ENCODE measurements around the gene INSL3. TPM values are rescaled to one million over a fixed set of nuclear protein-coding genes. Genes with fewer than 3 reads are reported as not detected.
"Not testable (repeated sequence)": the region's sequence is repeated elsewhere in the genome, so short reads cannot be mapped to it uniquely, and the experiment has no call there.

INSL3 gene
- total RNA-seq, 1 donor from 2014 or later = 0.36 TPM

GRCh38 chr19:17780781-17781180 is 40.5 kb downstream of the INSL3 start:
- DNase-seq (ENCODE audit: low spot score) = no peak
- H3K9me3 Mint-ChIP-seq (ENCODE audit: unreplicated experiment) = no peaks in the 10 kb centered on the region
- TF ChIP-seq, protein P1, sequence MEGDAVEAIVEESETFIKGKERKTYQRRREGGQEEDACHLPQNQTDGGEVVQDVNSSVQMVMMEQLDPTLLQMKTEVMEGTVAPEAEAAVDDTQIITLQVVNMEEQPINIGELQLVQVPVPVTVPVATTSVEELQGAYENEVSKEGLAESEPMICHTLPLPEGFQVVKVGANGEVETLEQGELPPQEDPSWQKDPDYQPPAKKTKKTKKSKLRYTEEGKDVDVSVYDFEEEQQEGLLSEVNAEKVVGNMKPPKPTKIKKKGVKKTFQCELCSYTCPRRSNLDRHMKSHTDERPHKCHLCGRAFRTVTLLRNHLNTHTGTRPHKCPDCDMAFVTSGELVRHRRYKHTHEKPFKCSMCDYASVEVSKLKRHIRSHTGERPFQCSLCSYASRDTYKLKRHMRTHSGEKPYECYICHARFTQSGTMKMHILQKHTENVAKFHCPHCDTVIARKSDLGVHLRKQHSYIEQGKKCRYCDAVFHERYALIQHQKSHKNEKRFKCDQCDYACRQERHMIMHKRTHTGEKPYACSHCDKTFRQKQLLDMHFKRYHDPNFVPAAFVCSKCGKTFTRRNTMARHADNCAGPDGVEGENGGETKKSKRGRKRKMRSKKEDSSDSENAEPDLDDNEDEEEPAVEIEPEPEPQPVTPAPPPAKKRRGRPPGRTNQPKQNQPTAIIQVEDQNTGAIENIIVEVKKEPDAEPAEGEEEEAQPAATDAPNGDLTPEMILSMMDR (IDR thresholded peaks at IDR 0.05; ENCODE audit: unreplicated experiment) = no peak
- no peaks in the 10 kb centered on the region for H3K4me1 Mint-ChIP-seq (ENCODE audit: unreplicated experiment)
- H3K4me3 Mint-ChIP-seq (ENCODE audit: unreplicated experiment) = no peak overlapping the region
- no peaks in the 10 kb centered on the region for H3K36me3 Mint-ChIP-seq (ENCODE audit: low read depth, unreplicated experiment)
- H3K27ac Mint-ChIP-seq (ENCODE audit: unreplicated experiment) = no peak overlapping the region
- H3K27me3 Mint-ChIP-seq (ENCODE audit: unreplicated experiment) = peaks cover 7% of the 10 kb centered on the region

DNA sequence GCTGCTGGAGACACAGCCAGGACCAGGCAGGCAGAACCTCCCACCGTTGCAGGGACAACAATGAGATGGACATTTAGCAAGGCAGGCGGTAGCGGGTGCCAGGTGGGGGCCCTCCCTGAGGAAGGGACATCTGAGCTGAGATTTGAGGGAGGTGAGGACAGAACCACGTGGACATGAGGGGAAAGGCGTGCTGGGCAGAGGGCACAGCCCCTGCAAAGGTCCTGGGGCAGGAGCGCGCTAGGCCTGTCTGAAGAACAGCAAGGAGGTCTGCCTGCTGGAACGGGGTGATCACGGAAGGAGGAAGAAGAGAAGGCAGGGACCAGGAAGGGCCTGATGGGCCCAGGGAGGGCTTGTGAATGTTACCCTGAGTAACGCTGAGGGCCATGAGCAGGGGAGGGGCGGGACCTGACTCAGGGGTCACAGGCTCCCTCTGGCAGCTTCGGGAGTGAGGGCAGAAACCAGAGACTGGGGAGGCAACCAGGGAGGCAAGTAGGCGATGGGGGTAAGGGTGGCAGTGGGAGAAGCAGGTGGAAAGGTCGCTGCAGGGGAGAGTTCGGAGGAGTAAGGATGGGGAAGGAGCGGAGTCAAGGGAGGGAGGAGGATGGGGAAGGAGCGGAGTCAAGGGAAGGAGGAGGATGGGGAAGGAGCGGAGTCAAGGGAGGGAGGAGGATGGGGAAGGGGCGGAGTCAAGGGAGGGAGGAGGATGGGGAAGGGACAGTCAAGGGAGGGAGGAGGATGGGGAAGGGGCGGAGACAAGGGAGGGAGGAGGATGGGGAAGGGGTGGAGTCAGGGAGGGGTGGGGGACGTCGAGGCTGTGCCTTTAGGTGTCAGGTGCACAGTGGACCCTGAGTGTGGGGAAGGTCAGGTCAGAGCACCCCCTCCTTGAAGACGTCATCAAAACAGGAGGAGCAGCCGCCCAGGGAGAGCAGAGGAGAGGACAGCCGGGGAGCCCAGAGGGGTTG is 42.1 kb downstream of the INSL3 start:
- no peak overlapping the region for H3K4me3 Mint-ChIP-seq (ENCODE audit: unreplicated experiment)
- TF ChIP-seq, protein P1 (IDR thresholded peaks at IDR 0.05; ENCODE audit: unreplicated experiment) = no peak
- H3K9me3 Mint-ChIP-seq (ENCODE audit: unreplicated experiment) = no peaks in the 10 kb centered on the region
- H3K27me3 Mint-ChIP-seq (ENCODE audit: unreplicated experiment) = peaks cover 7% of the 10 kb centered on the region
- DNase-seq (ENCODE audit: low spot score) = no peak
- no peak overlapping the region for H3K27ac Mint-ChIP-seq (ENCODE audit: unreplicated experiment)
- no peaks in the 10 kb centered on the region for H3K36me3 Mint-ChIP-seq (ENCODE audit: low read depth, unreplicated experiment)
- H3K4me1 Mint-ChIP-seq (ENCODE audit: unreplicated experiment) = no peaks in the 10 kb centered on the region

DNA sequence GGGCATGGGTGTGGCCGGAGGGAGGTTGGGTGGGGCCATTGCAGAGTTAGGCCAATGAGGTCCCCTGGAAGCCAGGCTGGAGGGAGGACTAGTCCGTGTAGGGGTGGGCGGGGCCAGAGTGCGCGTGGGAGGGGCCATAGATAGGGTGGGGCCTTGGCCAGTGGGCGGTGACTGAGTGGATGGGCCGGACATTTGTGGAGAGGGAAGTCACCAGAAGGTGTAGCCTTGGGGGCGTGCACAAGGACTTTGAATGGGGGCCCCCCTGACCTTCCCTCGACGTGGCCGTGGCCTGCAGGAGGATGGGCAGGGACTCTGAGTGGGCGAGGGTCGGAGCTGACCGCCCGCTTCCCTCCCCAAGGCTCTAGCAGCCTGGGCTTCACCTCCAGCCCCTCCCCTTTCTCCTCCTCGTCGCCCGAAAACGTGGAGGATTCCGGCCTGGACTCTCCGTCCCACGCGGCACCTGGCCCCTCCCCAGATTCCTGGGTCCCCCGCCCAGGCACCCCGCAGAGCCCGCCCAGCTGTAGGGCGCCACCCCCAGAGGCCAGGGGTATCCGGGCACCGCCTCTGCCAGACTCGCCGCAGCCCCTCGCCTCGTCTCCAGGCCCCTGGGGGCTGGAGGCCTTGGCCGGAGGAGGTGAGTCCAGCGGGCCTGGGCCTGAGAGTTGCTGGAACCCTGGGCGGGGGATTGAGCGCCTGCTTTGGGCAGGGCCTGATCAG is 42.9 kb downstream of the INSL3 start:
- H3K4me3 Mint-ChIP-seq (ENCODE audit: unreplicated experiment) = no peak overlapping the region
- DNase-seq (ENCODE audit: low spot score) = peak; percentile 60
- H3K27ac Mint-ChIP-seq (ENCODE audit: unreplicated experiment) = no peak overlapping the region
- no peaks in the 10 kb centered on the region for H3K36me3 Mint-ChIP-seq (ENCODE audit: low read depth, unreplicated experiment)
- H3K9me3 Mint-ChIP-seq (ENCODE audit: unreplicated experiment) = no peaks in the 10 kb centered on the region
- peaks cover 7% of the 10 kb centered on the region for H3K27me3 Mint-ChIP-seq (ENCODE audit: unreplicated experiment)
- H3K4me1 Mint-ChIP-seq (ENCODE audit: unreplicated experiment) = no peaks in the 10 kb centered on the region
- TF ChIP-seq, protein P1 (IDR thresholded peaks at IDR 0.05; ENCODE audit: unreplicated experiment) = no peak

- not testable (repeated sequence) for H3K4me3 Mint-ChIP-seq (ENCODE audit: unreplicated experiment); H3K36me3 Mint-ChIP-seq (ENCODE audit: low read depth, unreplicated experiment); H3K4me1 Mint-ChIP-seq (ENCODE audit: unreplicated experiment); H3K9me3 Mint-ChIP-seq (ENCODE audit: unreplicated experiment); H3K27ac Mint-ChIP-seq (ENCODE audit: unreplicated experiment); DNase-seq (ENCODE audit: low spot score)
- H3K27me3 Mint-ChIP-seq (ENCODE audit: unreplicated experiment) = peaks cover 11% of the 10 kb centered on the region
Observed at GRCh38 chr19:17777840-17778239, 43.5 kb downstream of the INSL3 start.

- no peaks in the 10 kb centered on the region for H3K36me3 Mint-ChIP-seq (ENCODE audit: low read depth, unreplicated experiment)
- TF ChIP-seq, protein P1 (IDR thresholded peaks at IDR 0.05; ENCODE audit: unreplicated experiment) = no peak
Observed at GRCh38 chr19:17775991-17776803, 45.1 kb downstream of the INSL3 start.

More at GRCh38 chr19:17775991-17776803, 45.1 kb downstream of the INSL3 start:
- no peak overlapping the region for H3K4me3 Mint-ChIP-seq (ENCODE audit: unreplicated experiment)
- DNase-seq (ENCODE audit: low spot score) = no peak
- H3K27ac Mint-ChIP-seq (ENCODE audit: unreplicated experiment) = no peak overlapping the region
- no peaks in the 10 kb centered on the region for H3K9me3 Mint-ChIP-seq (ENCODE audit: unreplicated experiment)
- H3K27me3 Mint-ChIP-seq (ENCODE audit: unreplicated experiment) = peaks cover 9% of the 10 kb centered on the region
- H3K4me1 Mint-ChIP-seq (ENCODE audit: unreplicated experiment) = no peaks in the 10 kb centered on the region

All from endothelial cell (in vitro differentiated cells).